K562 (cell line): ENCODE data around the gene FGGY. TPM values are rescaled to one million over a fixed set of nuclear protein-coding genes. Genes with fewer than 3 reads are reported as not detected.

ENCODE experiments used
- ATAC-seq: fragments of 200-7000 bp; cut with Tn5 transposase; 3 replicates; pipeline ENCODE4 v1.9.1; 2020; ENCODE audit warnings: moderate library complexity
- BruUV-seq: library from RNA; stranded (reverse); fragments of 400-500 nt; replicated peaks from 2 replicates; lab custom pipeline; 2021; lab: Mats Ljungman, UMichigan
- CTCF ChIA-PET: fragments of 300-600 bp; formaldehyde crosslinking; extraction: SDS; loops from one replicate; lab custom pipeline; 2021; ENCODE audit warnings: low intra/inter-chr PET ratio; lab: Yijun Ruan, JAX
- POLR2A ChIA-PET: fragments of 300-600, 350-650 bp; sonication (Branson Sonifier 250); formaldehyde crosslinking; extraction: SDS; loops from one replicate; lab custom pipeline; 2021; ENCODE audit warnings: antibody characterized with exemption, inconsistent platforms; lab: Yijun Ruan, JAX
- DNase-seq, 4 experiments: peaks; one replicate each; pipeline versions ENCODE4 v3.0.0 to v3.0.0-alpha.2; 2011 to 2018; ENCODE audit warnings: low spot score in 3 of 4, mixed read lengths in 3 of 4; ENCODE audit errors: extremely low read depth in 1 of 4
- FAIRE-seq: peaks from 2 replicates; lab custom pipeline; 2011; peaks lifted over from hg19 to GRCh38; lab: Jason Lieb, UNC
- H2AFZ ChIP-seq: 2 replicates; pipeline ENCODE4 v1.6.0; 2011; ENCODE audit warnings: low read depth, low read length, control low read depth, inconsistent platforms
- H3K27ac ChIP-seq: fragments of 200-600 bp; 3 replicates; pipeline ENCODE4 v1.8.0; 2011; ENCODE audit warnings: low read depth, mild to moderate bottlenecking, control low read depth, inconsistent platforms, low read length, moderate library complexity, mixed read lengths; ENCODE audit errors: extremely low read depth
- H3K27me3 ChIP-seq, 2 experiments: fragments of 300-600 bp in 1 of 2; 2 replicates in 1 of 2; 3 replicates in 1 of 2; pipeline versions ENCODE4 v1.6.0 to v1.8.0; 2011; ENCODE audit warnings: inconsistent platforms in 2 of 2, low read length in 2 of 2, mild to moderate bottlenecking in 1 of 2, mixed read lengths in 1 of 2, moderate library complexity in 1 of 2; ENCODE audit not compliant: control insufficient read depth in 2 of 2, insufficient read depth in 2 of 2
- H3K36me3 ChIP-seq: fragments of 300-600 bp; 3 replicates; pipeline ENCODE4 v1.8.0; 2011; ENCODE audit warnings: mild to moderate bottlenecking, low read length, inconsistent platforms; ENCODE audit not compliant: control insufficient read depth, insufficient read depth
- H3K4me1 ChIP-seq, 2 experiments: fragments of 200-600 bp in 1 of 2; replicated peaks in 1 of 2; 2 replicates in 1 of 2; 3 replicates in 1 of 2; pipeline versions ENCODE4 v1.5.1 to v1.8.0; 2011; ENCODE audit warnings: inconsistent platforms in 2 of 2, low read length in 2 of 2, mild to moderate bottlenecking in 1 of 2, mixed read lengths in 1 of 2, moderate library complexity in 1 of 2; ENCODE audit not compliant: control insufficient read depth in 2 of 2, insufficient read depth in 2 of 2
- H3K4me2 ChIP-seq: 2 replicates; pipeline ENCODE4 v1.6.1; 2011; ENCODE audit warnings: low read length, control low read depth, inconsistent platforms, mixed read lengths; ENCODE audit not compliant: insufficient read depth
- H3K4me3 ChIP-seq: fragments of 200-600 bp; sonication (generic), shearing (Covaris generic); 2 replicates; pipeline ENCODE4 v1.5.1; 2016; ENCODE audit warnings: control low read depth, inconsistent platforms
- H3K79me2 ChIP-seq: fragments of 200-600 bp; 3 replicates; pipeline ENCODE4 v1.8.0; 2011; ENCODE audit warnings: low read length, inconsistent platforms; ENCODE audit not compliant: control insufficient read depth, insufficient read depth
- H3K9ac ChIP-seq, 2 experiments: 2 replicates each; pipeline versions ENCODE4 v1.6.0 to v1.6.1; 2011; ENCODE audit warnings: low read depth in 2 of 2, low read length in 2 of 2, control low read depth in 1 of 2, inconsistent platforms in 1 of 2, mild to moderate bottlenecking in 1 of 2, mixed read lengths in 1 of 2; ENCODE audit not compliant: insufficient read depth in 1 of 2
- H3K9me1 ChIP-seq: one replicate; pipeline ENCODE4 v1.6.0; 2011; ENCODE audit warnings: inconsistent platforms, mild to moderate bottlenecking, low read length, moderate library complexity; ENCODE audit not compliant: control insufficient read depth, insufficient read depth
- H3K9me3 ChIP-seq: replicated peaks from 2 replicates; pipeline ENCODE4 v1.5.1; 2011; ENCODE audit warnings: low read depth, low read length, inconsistent platforms; ENCODE audit not compliant: control insufficient read depth, insufficient read depth
- H4K20me1 ChIP-seq: replicated peaks from 2 replicates; pipeline ENCODE4 v1.6.1; 2011; ENCODE audit warnings: low read length, inconsistent platforms, mixed read lengths; ENCODE audit not compliant: control insufficient read depth, insufficient read depth
- ATF1 ChIP-seq, 2 experiments: fragments of 450-650 bp in 1 of 2; IDR thresholded peaks; 2 replicates each; pipeline ENCODE4 v1.6.1; 2016; ENCODE audit warnings: missing compliant biosample characterization in 1 of 2, missing genetic modification characterization in 1 of 2
- HMGN3 ChIP-seq: IDR thresholded peaks from 2 replicates; pipeline ENCODE4 v1.6.1; 2011; ENCODE audit warnings: borderline replicate concordance, low read depth, mild to moderate bottlenecking, mixed read lengths, low read length; ENCODE audit not compliant: insufficient read length; ENCODE audit errors: extremely low read depth
- MEF2D ChIP-seq: conservative IDR thresholded peaks from 2 replicates; pipeline ENCODE4 v1.6.1; 2016; ENCODE audit warnings: low read depth, missing genetic modification characterization, missing compliant biosample characterization
- NCOR1 ChIP-seq: fragments of 450-650 bp; IDR thresholded peaks from 2 replicates; pipeline ENCODE4 v1.6.1; 2016; ENCODE audit warnings: mild to moderate bottlenecking, moderate library complexity
- RBM34 ChIP-seq: fragments of 200-400 bp; formaldehyde crosslinking; IDR thresholded peaks from 2 replicates; pipeline ENCODE4 v1.6.1; 2018; ENCODE audit warnings: low read length, borderline replicate concordance; ENCODE audit not compliant: insufficient read depth
- ZNF232 ChIP-seq: sonication (generic); formaldehyde crosslinking; IDR thresholded peaks from 2 replicates; pipeline ENCODE4 v1.8.0; 2022; ENCODE audit warnings: mild to moderate bottlenecking, missing genetic modification reagents
- ZNF347 ChIP-seq: fragments of 450-650 bp; formaldehyde crosslinking; IDR thresholded peaks from 2 replicates; pipeline ENCODE4 v1.4.0; 2020; ENCODE audit warnings: low read depth, mild to moderate bottlenecking, moderate library complexity
- ZNF507 ChIP-seq: conservative IDR thresholded peaks from 2 replicates; pipeline ENCODE4 v1.6.1; 2017; ENCODE audit warnings: missing genetic modification characterization, missing compliant biosample characterization
- ZNF586 ChIP-seq: fragments of 450-650 bp; formaldehyde crosslinking; conservative IDR thresholded peaks from 2 replicates; pipeline ENCODE4 v1.4.0; 2020; ENCODE audit warnings: mild to moderate bottlenecking, moderate library complexity
- WGBS: fragments of 100-300 bp; shearing (Covaris generic); methylation state at CpG from one replicate; pipeline ENCODE4 v1.1.6; 2016; ENCODE audit warnings: low coverage, mixed read lengths; ENCODE audit not compliant: insufficient coverage; ENCODE audit errors: missing lambda C conversion rate; 5-methylcytosine and 5-hydroxymethylcytosine counted together
- in situ Hi-C: fragments of 300-500 bp; cut with MboI; formaldehyde crosslinking; loops from 4 replicates; pipeline ENCODE4 v1.15.0; 2018; ENCODE audit warnings: inconsistent platforms, mixed read lengths
- intact Hi-C: fragments of 100-400 bp; cut with micrococcal nuclease; formaldehyde crosslinking; loops from 2 replicates; pipeline ENCODE4 v1.14.2; 2022
- polyA plus RNA-seq, 8 experiments: library from polyadenylated mRNA; depleted of rRNA in 4 of 8; stranded (reverse) in 5 of 8; unstranded in 3 of 8; fragments of >200 nt; fragmentation: Nextera tagmentation in 2 of 8; fragmentation: Illumina TruSeq in 1 of 8; extraction: Ambion mirVana in 2 of 8; extraction: Trizol in 1 of 8; gene quantifications; 2 replicates each; pipeline versions ENCODE4 v1.2.1 to v1.2.3, GENCODE V29; 2011 to 2014; ENCODE audit warnings: inconsistent platforms in 1 of 8, missing spikeins in 1 of 8
- total RNA-seq, 7 experiments: library from RNA; depleted of rRNA in 6 of 7; stranded (reverse); fragments of >200 nt in 6 of 7; fragmentation: Illumina TruSeq in 2 of 7; extraction: Trizol in 2 of 7; gene quantifications; 2 replicates each; pipeline versions ENCODE4 v1.2.1 to v1.2.3, GENCODE V29; 2011 to 2021; ENCODE audit warnings: low replicate concordance in 1 of 7
- TF ChIP-seq, protein P1 (sequence below), 2 experiments: fragments of 450-650 bp in 1 of 2; sonication (generic) in 1 of 2; formaldehyde crosslinking in 1 of 2; IDR thresholded peaks in 1 of 2; conservative IDR thresholded peaks in 1 of 2; 2 replicates each; pipeline versions ENCODE4 v1.6.1 to v1.8.1; 2016 to 2023; ENCODE audit warnings: mild to moderate bottlenecking in 2 of 2, moderate library complexity in 2 of 2, inconsistent platforms in 1 of 2, missing genetic modification reagents in 1 of 2

FGGY gene
- total and polyA plus RNA-seq, 9 of the 15 experiments (the other 6 are each of a cell fraction or from before 2014, with no cell fraction given): 9.7 to 19.2 (median 12.6) TPM

DNA sequence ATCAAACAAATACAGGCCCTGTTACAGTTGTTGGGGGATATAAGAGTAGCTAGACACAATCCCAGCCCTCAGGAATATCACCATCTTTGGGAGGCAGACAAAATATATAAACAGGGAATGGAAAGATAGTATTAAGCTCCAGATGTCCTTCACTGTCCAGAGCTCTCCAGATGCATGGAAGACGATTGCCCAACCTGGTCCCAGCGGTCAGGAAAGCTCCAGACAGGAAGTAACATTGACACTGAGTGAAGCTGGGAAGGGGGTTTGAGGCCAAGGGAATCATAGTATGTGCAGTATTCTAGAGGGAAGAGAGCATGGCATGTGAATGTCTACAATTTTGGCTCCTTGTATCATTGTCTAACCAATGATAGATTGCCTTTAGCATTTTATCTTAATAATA lies 344.0 kb downstream of the FGGY start:
- no peak for FAIRE-seq
- Histone ChIP-seq H3K4me1 (no peaks in the 10 kb centered on the region; a peak in 1 of 5 replicates), H3K36me3 (no peaks in the 10 kb centered on the region), H3K9ac (no peak overlapping the region), H3K9me1 (no peaks in the 10 kb centered on the region)
- WGBS: 0% methylated on average over 2 of the region's 2 CpGs
- intact Hi-C loops: no loop called here
- in situ Hi-C loops: no loop called here
- TF ChIP-seq, protein P1, sequence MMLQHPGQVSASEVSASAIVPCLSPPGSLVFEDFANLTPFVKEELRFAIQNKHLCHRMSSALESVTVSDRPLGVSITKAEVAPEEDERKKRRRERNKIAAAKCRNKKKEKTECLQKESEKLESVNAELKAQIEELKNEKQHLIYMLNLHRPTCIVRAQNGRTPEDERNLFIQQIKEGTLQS (IDR thresholded peaks at IDR 0.05): no peak
- TF ChIP-seq, protein P1 (CRISPR knock-in tag; conservative IDR thresholded peaks at IDR 0.05): no peak
- no peak for TF ChIP-seq ZNF586 (CRISPR knock-in tag)
- TF ChIP-seq, all 486 proteins: peak for 0
- H3K4me3 ChIP-seq: no peak overlapping the region
- no peak overlapping the region for H3K27ac ChIP-seq
- no peak overlapping the region for H2AFZ ChIP-seq
- H3K4me2 ChIP-seq: no peak overlapping the region
- POLR2A ChIA-PET: no interaction called here
- ATAC-seq: no peak
- H3K79me2 ChIP-seq: no peaks in the 10 kb centered on the region
- CTCF ChIA-PET: no interaction called here
- no peak for DNase-seq
- H4K20me1 ChIP-seq: no peaks in the 10 kb centered on the region
- no peaks in the 10 kb centered on the region for H3K27me3 ChIP-seq
- BruUV-seq: no TSS peak
- no peaks in the 10 kb centered on the region for H3K9me3 ChIP-seq

DNA sequence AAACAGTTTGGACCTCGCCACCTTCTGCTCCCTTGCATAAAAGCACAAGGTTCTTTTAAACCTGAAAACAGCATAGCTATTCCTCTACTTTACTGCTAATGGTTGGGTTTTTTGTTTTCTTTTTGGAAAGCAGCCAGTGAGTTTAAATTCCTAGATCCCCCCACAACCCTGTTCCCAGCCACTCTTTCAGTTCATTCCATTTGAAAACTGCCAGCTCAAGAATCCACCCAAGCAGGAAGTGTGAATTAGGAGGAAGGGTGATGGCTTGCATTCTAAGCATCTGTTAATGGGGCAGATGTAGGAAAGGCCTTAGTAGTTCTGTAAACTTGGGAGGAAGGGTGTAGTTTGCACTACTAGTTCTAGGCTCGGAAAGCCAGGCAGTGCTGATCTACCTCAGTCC lies 344.9 kb downstream of the FGGY start:
- Histone ChIP-seq H3K27me3 (no peaks in the 10 kb centered on the region), H3K9me3 (no peaks in the 10 kb centered on the region), H3K9ac (no peak overlapping the region), H3K4me1 (no peaks in the 10 kb centered on the region; a peak in 1 of 5 replicates), H2AFZ (no peak overlapping the region), H3K4me2 (no peak overlapping the region), H3K27ac (no peak overlapping the region), H3K4me3 (no peak overlapping the region), H3K79me2 (no peaks in the 10 kb centered on the region), H3K9me1 (no peaks in the 10 kb centered on the region), H3K36me3 (no peaks in the 10 kb centered on the region), H4K20me1 (no peaks in the 10 kb centered on the region)
- ATAC-seq: no peak
- ChIA-PET POLR2A (interaction anchor here (0.6 kb wide), 1 partner anchor 41 kb away, joined by 3 read pairs; no protein-coding TSS in a partner anchor), CTCF (no interaction called here)
- no peak for FAIRE-seq
- DNase-seq: no peak
- no peak for TF ChIP-seq MEF2D (tag)
- TF ChIP-seq RBM34: no peak
- TF ChIP-seq HMGN3: no peak
- no peak for TF ChIP-seq ZNF347
- no peak for TF ChIP-seq NCOR1
- no peak for TF ChIP-seq ZNF507 (tag)
- no peak for TF ChIP-seq ZNF232
- no peak for TF ChIP-seq ATF1 (CRISPR knock-in tag; IDR thresholded peaks at IDR 0.05)
- TF ChIP-seq ATF1 (tag; IDR thresholded peaks at IDR 0.05): no peak
- intact Hi-C loops: no loop called here
- in situ Hi-C loops: no loop called here
- WGBS: 35% methylated on average over 2 of the region's 2 CpGs
- no TSS peak for BruUV-seq
